Measurements from ENCODE around the gene KIF18A.

KIF18A gene

GRCh38 chr11:28107750-28108618, at the start of gene KIF18A, which contains the start of gene METTL15:
KIF18A (minus strand) TSS chr11:28108156; CDS start chr11:28097947, 10,209 bp downstream.
METTL15 (plus strand) TSS chr11:28108388; CDS start chr11:28113335, 4,947 bp downstream.
- Histone ChIP-seq H3K27ac (peak within 1 kb of the TSS; percentile 78), H3K36me3 (no peaks in the 10 kb centered on the region), H3K27me3 (no peaks in the 10 kb centered on the region), H3K9me3 (no peaks in the 10 kb centered on the region), H3K4me1 (ENCODE audit: control insufficient read depth in 1 of 2, insufficient read depth in 1 of 2, low read depth in 1 of 2, low read length in 1 of 2) (peaks cover 37 to 40% of the 10 kb centered on the region in 2 experiments), H3K4me3 (ENCODE audit: low read depth in 1 of 2, low read length in 1 of 2) (peak within 1 kb of the TSS; percentile 72 to 76)
- peak; percentile 35 for TF ChIP-seq CTCF (IDR thresholded peaks at IDR 0.05)

GRCh38 chr11:28153586-28153985, 45.6 kb upstream of the KIF18A start:
- Histone ChIP-seq H3K27ac (no peak overlapping the region), H3K4me3 (ENCODE audit: low read depth in 1 of 2, low read length in 1 of 2) (no peak overlapping the region), H3K4me1 (ENCODE audit: control insufficient read depth in 1 of 2, insufficient read depth in 1 of 2, low read depth in 1 of 2, low read length in 1 of 2) (no peaks in the 10 kb centered on the region), H3K27me3 (no peaks in the 10 kb centered on the region), H3K9me3 (no peaks in the 10 kb centered on the region), H3K36me3 (no peaks in the 10 kb centered on the region)
- TF ChIP-seq CTCF (IDR thresholded peaks at IDR 0.05), result no peak

DNA sequence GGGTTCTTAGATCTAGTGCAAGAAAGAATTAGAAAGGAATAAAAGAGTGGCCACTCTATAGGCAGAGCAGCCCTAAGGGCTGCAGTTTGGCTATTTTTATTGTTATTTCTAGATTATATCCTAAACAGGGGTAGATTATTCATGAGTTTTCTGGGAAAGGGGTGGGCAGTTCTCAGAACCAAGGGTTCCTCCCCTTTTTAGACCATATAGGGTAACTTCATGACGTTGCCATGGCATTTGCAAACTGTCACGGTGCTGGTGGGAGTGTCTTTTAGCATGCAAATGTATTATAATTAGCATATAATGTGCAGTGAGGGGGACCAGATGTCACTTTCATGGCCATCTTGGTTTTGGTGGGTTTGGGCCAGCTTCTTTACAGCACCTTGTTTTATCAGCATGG, 44.8 kb upstream of the KIF18A start:
- Histone ChIP-seq H3K36me3 (no peaks in the 10 kb centered on the region), H3K27ac (no peak overlapping the region), H3K4me3 (ENCODE audit: low read depth in 1 of 2, low read length in 1 of 2) (no peak overlapping the region), H3K9me3 (no peaks in the 10 kb centered on the region), H3K4me1 (ENCODE audit: control insufficient read depth in 1 of 2, insufficient read depth in 1 of 2, low read depth in 1 of 2, low read length in 1 of 2) (no peaks in the 10 kb centered on the region), H3K27me3 (no peaks in the 10 kb centered on the region)
- TF ChIP-seq CTCF (IDR thresholded peaks at IDR 0.05), result no peak

- peaks cover 0 to 3% of the 10 kb centered on the region in 2 experiments for H3K4me1 ChIP-seq (ENCODE audit: control insufficient read depth in 1 of 2, insufficient read depth in 1 of 2, low read depth in 1 of 2, low read length in 1 of 2)
- H3K27ac ChIP-seq, result no peak overlapping the region
- no peak overlapping the region for H3K4me3 ChIP-seq (ENCODE audit: low read depth in 1 of 2, low read length in 1 of 2)
- H3K36me3 ChIP-seq, result no peaks in the 10 kb centered on the region
- no peak for TF ChIP-seq CTCF (IDR thresholded peaks at IDR 0.05)
- H3K27me3 ChIP-seq, result no peaks in the 10 kb centered on the region
- no peaks in the 10 kb centered on the region for H3K9me3 ChIP-seq
Measured at GRCh38 chr11:28146123-28146751, 38.3 kb upstream of the KIF18A start.

GRCh38 chr11:28144808-28145207, 36.9 kb upstream of the KIF18A start:
- Histone ChIP-seq H3K36me3 (no peaks in the 10 kb centered on the region), H3K9me3 (peaks cover 7% of the 10 kb centered on the region), H3K4me3 (ENCODE audit: low read depth in 1 of 2, low read length in 1 of 2) (no peak overlapping the region), H3K4me1 (ENCODE audit: control insufficient read depth in 1 of 2, insufficient read depth in 1 of 2, low read depth in 1 of 2, low read length in 1 of 2) (peaks cover 0 to 3% of the 10 kb centered on the region in 2 experiments), H3K27ac (no peak overlapping the region), H3K27me3 (no peaks in the 10 kb centered on the region)
- no peak for TF ChIP-seq CTCF (IDR thresholded peaks at IDR 0.05)
